ENCODE data around the gene CCDC43. TPM values are rescaled to one million over a fixed set of nuclear protein-coding genes. Genes with fewer than 3 reads are reported as not detected.
"Not testable (repeated sequence)": the region's sequence is repeated elsewhere in the genome, so short reads cannot be mapped to it uniquely, and the experiment has no call there.

CCDC43 gene
- total and polyA plus RNA-seq, 4 experiments from 2014 or later, result 10.7 to 18.8 (median 16.0) TPM

- Histone ChIP-seq H3K27ac (ENCODE audit: low read depth, low read length) (no peak overlapping the region), H3K27me3 (ENCODE audit: insufficient read depth, low read length) (no peaks in the 10 kb centered on the region), H3K4me1 (ENCODE audit: insufficient read depth, low read length) (no peaks in the 10 kb centered on the region), H3K9me3 (ENCODE audit: control insufficient read depth in 1 of 2, low read length in 2 of 2) (no peaks in the 10 kb centered on the region), H3K4me3 (ENCODE audit: low read length in 2 of 2) (no peak overlapping the region), H3K36me3 (ENCODE audit: insufficient read depth, low read length) (no peaks in the 10 kb centered on the region)
- no peak for DNase-seq
- intact Hi-C loops (cut with micrococcal nuclease), result loop anchor here (5.0 kb wide), 1 partner anchor 105 kb away; no protein-coding TSS in a partner anchor
- Mint-ChIP-seq H3K4me3 (no peak overlapping the region), H3K36me3 (no peaks in the 10 kb centered on the region), H3K27ac (no peak overlapping the region), H3K4me1 (no peaks in the 10 kb centered on the region), H3K9me3 (peaks cover 0 to 2% (median 0%) of the 10 kb centered on the region in 8 donors), H3K27me3 (peaks cover 4 to 10% of the 10 kb centered on the region in 2 donors)
- ChIA-PET CTCF (ENCODE audit: partially characterized antibody) (interaction anchor here (1.1 to 1.5 kb wide), 2 partner anchors 103 to 104 kb away, joined by 4 to 5 read pairs; no protein-coding TSS in a partner anchor), POLR2A (ENCODE audit: partially characterized antibody) (no interaction called here)
Observed at GRCh38 chr17:44637066-44637465, 52.5 kb downstream of the CCDC43 start.

- intact Hi-C loops (cut with micrococcal nuclease), result loop anchor here (5.0 kb wide), 1 partner anchor 104 kb away; no protein-coding TSS in a partner anchor
- Histone ChIP-seq H3K4me1 (ENCODE audit: insufficient read depth, low read length) (no peaks in the 10 kb centered on the region), H3K4me3 (ENCODE audit: low read length in 2 of 2) (no peak overlapping the region), H3K36me3 (ENCODE audit: insufficient read depth, low read length) (no peaks in the 10 kb centered on the region), H3K9me3 (ENCODE audit: control insufficient read depth in 1 of 2, low read length in 2 of 2) (no peaks in the 10 kb centered on the region), H3K27me3 (ENCODE audit: insufficient read depth, low read length) (no peaks in the 10 kb centered on the region), H3K27ac (ENCODE audit: low read depth, low read length) (no peak overlapping the region)
- DNase-seq, result no peak
- peaks cover under 1 to 10% of the 10 kb centered on the region in 2 donors for H3K27me3 Mint-ChIP-seq
- no peaks in the 10 kb centered on the region for H3K36me3 Mint-ChIP-seq
- peaks cover 0 to 2% (median 0%) of the 10 kb centered on the region in 8 donors for H3K9me3 Mint-ChIP-seq
- no peak overlapping the region for H3K27ac Mint-ChIP-seq
- no peak overlapping the region for H3K4me3 Mint-ChIP-seq
- ChIA-PET CTCF (ENCODE audit: partially characterized antibody) (interaction anchor here (1.1 to 1.5 kb wide), 2 partner anchors 102 to 104 kb away, joined by 4 to 5 read pairs; no protein-coding TSS in a partner anchor), POLR2A (ENCODE audit: partially characterized antibody) (no interaction called here)
- H3K4me1 Mint-ChIP-seq, result no peaks in the 10 kb centered on the region
Observed at GRCh38 chr17:44636562-44636961, 53.0 kb downstream of the CCDC43 start.

GRCh38 chr17:44634401-44634800, 55.2 kb downstream of the CCDC43 start:
- H3K4me3 Mint-ChIP-seq; H3K4me1 ChIP-seq (ENCODE audit: insufficient read depth, low read length); POLR2A ChIA-PET (ENCODE audit: partially characterized antibody); H3K4me3 ChIP-seq (ENCODE audit: low read length in 2 of 2); H3K9me3 Mint-ChIP-seq; H3K36me3 ChIP-seq (ENCODE audit: insufficient read depth, low read length); H3K9me3 ChIP-seq (ENCODE audit: control insufficient read depth in 1 of 2, low read length in 2 of 2); H3K27ac ChIP-seq (ENCODE audit: low read depth, low read length); H3K27ac Mint-ChIP-seq; H3K36me3 Mint-ChIP-seq; CTCF ChIA-PET (ENCODE audit: partially characterized antibody); H3K27me3 ChIP-seq (ENCODE audit: insufficient read depth, low read length); intact Hi-C loops (cut with micrococcal nuclease); H3K4me1 Mint-ChIP-seq; DNase-seq: not testable (repeated sequence)
- H3K27me3 Mint-ChIP-seq, result peaks cover 0 to 13% of the 10 kb centered on the region in 2 donors

- intact Hi-C loops (cut with micrococcal nuclease), result no loop called here
- no peak overlapping the region for H3K27ac ChIP-seq (ENCODE audit: low read depth, low read length)
- no peaks in the 10 kb centered on the region for H3K36me3 Mint-ChIP-seq
- peaks cover 0 to 2% (median 0%) of the 10 kb centered on the region in 8 donors for H3K9me3 Mint-ChIP-seq
- H3K27ac Mint-ChIP-seq, result peak overlapping the region in 1 of 7 donors; percentile 31
- H3K4me3 Mint-ChIP-seq, result no peak overlapping the region
- no peaks in the 10 kb centered on the region for H3K4me1 ChIP-seq (ENCODE audit: insufficient read depth, low read length)
- no peaks in the 10 kb centered on the region for H3K4me1 Mint-ChIP-seq
- peaks cover 0 to 13% of the 10 kb centered on the region in 2 donors for H3K27me3 Mint-ChIP-seq
- H3K27me3 ChIP-seq (ENCODE audit: insufficient read depth, low read length), result no peaks in the 10 kb centered on the region
- no peak overlapping the region for H3K4me3 ChIP-seq (ENCODE audit: low read length in 2 of 2)
- H3K9me3 ChIP-seq (ENCODE audit: control insufficient read depth in 1 of 2, low read length in 2 of 2), result no peaks in the 10 kb centered on the region
- ChIA-PET POLR2A (ENCODE audit: partially characterized antibody) (no interaction called here), CTCF (ENCODE audit: partially characterized antibody) (no interaction called here)
- no peak for DNase-seq
- H3K36me3 ChIP-seq (ENCODE audit: insufficient read depth, low read length), result no peaks in the 10 kb centered on the region
Observed at GRCh38 chr17:44633998-44634397, 55.6 kb downstream of the CCDC43 start.

GRCh38 chr17:44630703-44631102, 58.9 kb downstream of the CCDC43 start:
- ChIA-PET CTCF (ENCODE audit: partially characterized antibody) (no interaction called here), POLR2A (ENCODE audit: partially characterized antibody) (no interaction called here)
- no peak for DNase-seq
- Histone ChIP-seq H3K36me3 (ENCODE audit: insufficient read depth, low read length) (no peaks in the 10 kb centered on the region), H3K4me1 (ENCODE audit: insufficient read depth, low read length) (no peaks in the 10 kb centered on the region), H3K9me3 (ENCODE audit: control insufficient read depth in 1 of 2, low read length in 2 of 2) (no peaks in the 10 kb centered on the region), H3K4me3 (ENCODE audit: low read length in 2 of 2) (no peak overlapping the region), H3K27me3 (ENCODE audit: insufficient read depth, low read length) (no peaks in the 10 kb centered on the region), H3K27ac (ENCODE audit: low read depth, low read length) (no peak overlapping the region)
- H3K4me3 Mint-ChIP-seq, result no peak overlapping the region
- H3K36me3 Mint-ChIP-seq, result no peaks in the 10 kb centered on the region
- H3K27ac Mint-ChIP-seq, result no peak overlapping the region
- H3K4me1 Mint-ChIP-seq, result no peaks in the 10 kb centered on the region
- H3K9me3 Mint-ChIP-seq, result peaks cover 0 to 4% (median 0%) of the 10 kb centered on the region in 8 donors
- H3K27me3 Mint-ChIP-seq, result peaks cover 12 to 20% of the 10 kb centered on the region in 2 donors
- intact Hi-C loops (cut with micrococcal nuclease), result no loop called here

GRCh38 chr17:44629314-44629713, 60.3 kb downstream of the CCDC43 start:
- no peak overlapping the region for H3K4me3 Mint-ChIP-seq
- H3K4me1 Mint-ChIP-seq, result no peaks in the 10 kb centered on the region
- H3K36me3 ChIP-seq (ENCODE audit: insufficient read depth, low read length), result no peaks in the 10 kb centered on the region
- no peak overlapping the region for H3K27ac ChIP-seq (ENCODE audit: low read depth, low read length)
- ChIA-PET CTCF (ENCODE audit: partially characterized antibody) (no interaction called here), POLR2A (ENCODE audit: partially characterized antibody) (no interaction called here)
- no peak overlapping the region for H3K27ac Mint-ChIP-seq
- no peaks in the 10 kb centered on the region for H3K9me3 ChIP-seq (ENCODE audit: control insufficient read depth in 1 of 2, low read length in 2 of 2)
- no peaks in the 10 kb centered on the region for H3K4me1 ChIP-seq (ENCODE audit: insufficient read depth, low read length)
- no peak overlapping the region for H3K4me3 ChIP-seq (ENCODE audit: low read length in 2 of 2)
- no peak for DNase-seq
- H3K27me3 Mint-ChIP-seq, result peaks cover 15 to 20% of the 10 kb centered on the region in 2 donors
- H3K27me3 ChIP-seq (ENCODE audit: insufficient read depth, low read length), result no peaks in the 10 kb centered on the region
- H3K9me3 Mint-ChIP-seq, result peaks cover 0 to 4% (median 0%) of the 10 kb centered on the region in 8 donors
- intact Hi-C loops (cut with micrococcal nuclease), result no loop called here
- no peaks in the 10 kb centered on the region for H3K36me3 Mint-ChIP-seq

- ChIA-PET CTCF (ENCODE audit: partially characterized antibody) (no interaction called here), POLR2A (ENCODE audit: partially characterized antibody) (no interaction called here)
- H3K27ac Mint-ChIP-seq, result no peak overlapping the region
- peak overlapping the region in 1 of 8 donors; percentile 40 for H3K4me3 Mint-ChIP-seq
- DNase-seq, result no peak
- no peaks in the 10 kb centered on the region for H3K9me3 ChIP-seq (ENCODE audit: control insufficient read depth in 1 of 2, low read length in 2 of 2)
- peaks cover 0 to 2% (median 0%) of the 10 kb centered on the region in 8 donors for H3K9me3 Mint-ChIP-seq
- H3K4me1 ChIP-seq (ENCODE audit: insufficient read depth, low read length), result no peaks in the 10 kb centered on the region
- intact Hi-C loops (cut with micrococcal nuclease), result no loop called here
- H3K4me1 Mint-ChIP-seq, result no peaks in the 10 kb centered on the region
- no peak overlapping the region for H3K4me3 ChIP-seq (ENCODE audit: low read length in 2 of 2)
- no peaks in the 10 kb centered on the region for H3K36me3 ChIP-seq (ENCODE audit: insufficient read depth, low read length)
- no peak overlapping the region for H3K27ac ChIP-seq (ENCODE audit: low read depth, low read length)
- H3K27me3 Mint-ChIP-seq, result peaks cover 15 to 20% of the 10 kb centered on the region in 2 donors
- H3K36me3 Mint-ChIP-seq, result no peaks in the 10 kb centered on the region
- H3K27me3 ChIP-seq (ENCODE audit: insufficient read depth, low read length), result no peaks in the 10 kb centered on the region
Observed at GRCh38 chr17:44628243-44629188, 61.1 kb downstream of the CCDC43 start.
